ENCODE results near the gene GRAMD2A. TPM values are rescaled to one million over a fixed set of nuclear protein-coding genes. Genes with fewer than 3 reads are reported as not detected.
"Not testable (repeated sequence)": the region's sequence is repeated elsewhere in the genome, so short reads cannot be mapped to it uniquely, and the experiment has no call there.

Gene GRAMD2A
- total RNA-seq, 1 donor from 2014 or later = 0.32 TPM

DNA sequence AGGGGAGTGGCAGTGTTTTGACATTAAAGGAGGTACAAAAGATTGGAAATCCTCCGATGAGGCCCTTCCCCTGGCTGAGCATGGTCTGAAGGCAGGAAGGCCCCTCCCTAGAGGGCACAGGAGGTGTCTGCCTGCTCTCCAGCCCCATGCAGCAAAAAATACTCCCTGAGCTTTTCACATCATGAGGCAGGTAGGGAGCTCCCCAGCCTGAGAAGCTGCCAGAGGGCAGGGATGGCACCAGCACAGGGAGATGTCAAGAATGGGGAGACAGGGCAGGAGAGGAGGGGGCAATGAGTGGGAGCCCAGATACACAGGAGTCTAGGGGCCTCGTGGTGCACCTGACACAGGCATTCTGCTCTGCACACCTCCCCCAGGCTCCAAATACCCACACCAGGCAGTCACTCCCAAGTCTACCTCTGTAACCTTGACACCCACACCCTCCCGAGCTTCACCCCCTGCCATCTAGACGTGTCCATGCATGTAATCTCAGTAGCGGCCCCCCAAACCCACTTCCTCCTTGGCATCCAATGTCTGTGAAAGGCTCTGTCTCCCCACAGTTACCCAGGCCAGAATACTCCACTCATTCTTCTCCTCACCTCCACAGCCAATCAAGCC, 22.9 kb downstream of the GRAMD2A start:
- Mint-ChIP-seq H3K27me3 (ENCODE audit: low read depth) (peaks cover 9% of the 10 kb centered on the region), H3K9me3 (ENCODE audit: low read depth) (no peaks in the 10 kb centered on the region), H3K27ac (ENCODE audit: unreplicated experiment) (no peak overlapping the region), H3K4me3 (ENCODE audit: unreplicated experiment) (no peak overlapping the region), H3K4me1 (ENCODE audit: low read depth) (peaks cover 2% of the 10 kb centered on the region), H3K36me3 (ENCODE audit: low read depth) (no peaks in the 10 kb centered on the region)
- TF ChIP-seq, protein P1, sequence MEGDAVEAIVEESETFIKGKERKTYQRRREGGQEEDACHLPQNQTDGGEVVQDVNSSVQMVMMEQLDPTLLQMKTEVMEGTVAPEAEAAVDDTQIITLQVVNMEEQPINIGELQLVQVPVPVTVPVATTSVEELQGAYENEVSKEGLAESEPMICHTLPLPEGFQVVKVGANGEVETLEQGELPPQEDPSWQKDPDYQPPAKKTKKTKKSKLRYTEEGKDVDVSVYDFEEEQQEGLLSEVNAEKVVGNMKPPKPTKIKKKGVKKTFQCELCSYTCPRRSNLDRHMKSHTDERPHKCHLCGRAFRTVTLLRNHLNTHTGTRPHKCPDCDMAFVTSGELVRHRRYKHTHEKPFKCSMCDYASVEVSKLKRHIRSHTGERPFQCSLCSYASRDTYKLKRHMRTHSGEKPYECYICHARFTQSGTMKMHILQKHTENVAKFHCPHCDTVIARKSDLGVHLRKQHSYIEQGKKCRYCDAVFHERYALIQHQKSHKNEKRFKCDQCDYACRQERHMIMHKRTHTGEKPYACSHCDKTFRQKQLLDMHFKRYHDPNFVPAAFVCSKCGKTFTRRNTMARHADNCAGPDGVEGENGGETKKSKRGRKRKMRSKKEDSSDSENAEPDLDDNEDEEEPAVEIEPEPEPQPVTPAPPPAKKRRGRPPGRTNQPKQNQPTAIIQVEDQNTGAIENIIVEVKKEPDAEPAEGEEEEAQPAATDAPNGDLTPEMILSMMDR (IDR thresholded peaks at IDR 0.05) = no peak
- DNase-seq (ENCODE audit: low spot score) = no peak

DNA sequence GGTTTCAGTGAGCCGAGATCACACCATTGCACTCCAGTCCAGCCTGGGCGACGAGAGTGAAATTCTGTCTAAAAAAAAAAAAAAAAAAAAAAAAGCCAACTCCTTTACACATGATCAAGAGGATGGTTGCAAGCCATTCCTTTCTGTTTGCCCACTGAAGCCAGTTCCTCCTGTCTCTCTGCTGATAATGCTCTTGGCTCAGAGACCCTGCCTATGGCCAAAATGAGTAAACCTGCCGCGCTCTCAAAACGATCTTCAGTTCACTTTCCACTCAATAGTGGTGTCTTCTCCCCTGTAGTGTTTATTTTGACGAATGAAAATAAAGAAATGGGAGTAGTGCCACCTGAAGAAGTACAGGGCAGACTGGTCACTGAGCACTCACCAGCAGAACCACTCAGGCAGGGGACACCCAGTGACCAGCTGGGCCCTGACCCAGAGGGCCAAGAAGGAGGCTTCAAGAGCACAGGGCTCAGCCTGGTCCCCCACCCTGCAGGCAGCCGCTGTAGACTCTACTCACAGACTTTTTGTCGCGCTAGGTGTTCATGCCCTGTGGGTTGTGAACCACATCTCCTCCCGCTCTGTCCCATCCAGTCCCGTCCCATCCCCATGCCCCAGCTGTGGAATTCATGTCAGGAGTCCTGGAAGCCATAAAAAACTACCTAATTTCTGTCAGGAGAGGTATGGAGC, 23.6 kb downstream of the GRAMD2A start:
- H3K27me3 Mint-ChIP-seq (ENCODE audit: low read depth) = peaks cover 9% of the 10 kb centered on the region
- H3K36me3 Mint-ChIP-seq (ENCODE audit: low read depth) = no peaks in the 10 kb centered on the region
- TF ChIP-seq, protein P1 (IDR thresholded peaks at IDR 0.05) = no peak
- no peaks in the 10 kb centered on the region for H3K9me3 Mint-ChIP-seq (ENCODE audit: low read depth)
- H3K27ac Mint-ChIP-seq (ENCODE audit: unreplicated experiment) = no peak overlapping the region
- peaks cover 4% of the 10 kb centered on the region for H3K4me1 Mint-ChIP-seq (ENCODE audit: low read depth)
- H3K4me3 Mint-ChIP-seq (ENCODE audit: unreplicated experiment) = no peak overlapping the region
- DNase-seq (ENCODE audit: low spot score) = no peak

GRCh38 chr15:72173401-72173800, 24.2 kb downstream of the GRAMD2A start:
- no peak overlapping the region for H3K4me3 Mint-ChIP-seq (ENCODE audit: unreplicated experiment)
- TF ChIP-seq, protein P1 (IDR thresholded peaks at IDR 0.05) = no peak

GRCh38 chr15:72172796-72173195, 24.8 kb downstream of the GRAMD2A start:
- peaks cover 9% of the 10 kb centered on the region for H3K27me3 Mint-ChIP-seq (ENCODE audit: low read depth)
- no peak for DNase-seq (ENCODE audit: low spot score)
- H3K4me1 Mint-ChIP-seq (ENCODE audit: low read depth) = peaks cover 16% of the 10 kb centered on the region
- no peak overlapping the region for H3K27ac Mint-ChIP-seq (ENCODE audit: unreplicated experiment)
- TF ChIP-seq, protein P1 (IDR thresholded peaks at IDR 0.05) = no peak
- H3K9me3 Mint-ChIP-seq (ENCODE audit: low read depth) = no peaks in the 10 kb centered on the region
- H3K36me3 Mint-ChIP-seq (ENCODE audit: low read depth) = no peaks in the 10 kb centered on the region
- H3K4me3 Mint-ChIP-seq (ENCODE audit: unreplicated experiment) = no peak overlapping the region

More at GRCh38 chr15:72173401-72173800, 24.2 kb downstream of the GRAMD2A start:
- Mint-ChIP-seq H3K27me3 (ENCODE audit: low read depth) (peaks cover 9% of the 10 kb centered on the region), H3K4me1 (ENCODE audit: low read depth) (peaks cover 10% of the 10 kb centered on the region), H3K36me3 (ENCODE audit: low read depth) (no peaks in the 10 kb centered on the region), H3K27ac (ENCODE audit: unreplicated experiment) (no peak overlapping the region), H3K9me3 (ENCODE audit: low read depth) (no peaks in the 10 kb centered on the region)
- no peak for DNase-seq (ENCODE audit: low spot score)

- not testable (repeated sequence) for H3K4me3 Mint-ChIP-seq (ENCODE audit: unreplicated experiment); H3K27ac Mint-ChIP-seq (ENCODE audit: unreplicated experiment)
These were observed 25.6 kb downstream of the GRAMD2A start for GRCh38 chr15:72171978-72172377.

More at GRCh38 chr15:72171978-72172377, 25.6 kb downstream of the GRAMD2A start:
- not testable (repeated sequence) for DNase-seq (ENCODE audit: low spot score); H3K9me3 Mint-ChIP-seq (ENCODE audit: low read depth); H3K36me3 Mint-ChIP-seq (ENCODE audit: low read depth); H3K27me3 Mint-ChIP-seq (ENCODE audit: low read depth)
- H3K4me1 Mint-ChIP-seq (ENCODE audit: low read depth) = peaks cover 17% of the 10 kb centered on the region

Measured in chondrocyte (in vitro differentiated cells).